Endothelial cell of umbilical vein (primary cell): ENCODE measurements around the gene TLR6. TPM values are rescaled to one million over a fixed set of nuclear protein-coding genes. Genes with fewer than 3 reads are reported as not detected.

ENCODE experiments used
- BruUV-seq: library from RNA; stranded (reverse); fragments of 400-500 nt; replicated peaks from 2 replicates; lab custom pipeline; 2021; lab: Mats Ljungman, UMichigan
- CTCF ChIA-PET: fragments of 300-600, 350-600 bp; sonication (Branson Sonifier 250); formaldehyde crosslinking; loops from one replicate; lab custom pipeline; 2021; ENCODE audit warnings: antibody characterized with exemption, inconsistent platforms; lab: Charles Lee
- POLR2A ChIA-PET: fragments of 300-600, 350-600 bp; sonication (Branson Sonifier 250); formaldehyde crosslinking; loops from one replicate; lab custom pipeline; 2021; ENCODE audit warnings: antibody characterized with exemption, inconsistent platforms; lab: Charles Lee
- DNase-seq: peaks from one replicate; pipeline ENCODE4 v3.0.0-alpha.2; 2011; ENCODE audit warnings: low read depth, low spot score
- FAIRE-seq: peaks from 2 replicates; lab custom pipeline; 2011; peaks lifted over from hg19 to GRCh38; lab: Jason Lieb, UNC
- H2AFZ ChIP-seq: 2 replicates; pipeline ENCODE4 v1.6.0; 2012; ENCODE audit warnings: low read depth, low read length, control low read depth, inconsistent platforms
- H3K27ac ChIP-seq: 2 replicates; pipeline ENCODE4 v1.5.1; 2011; ENCODE audit warnings: low read depth, mild to moderate bottlenecking, control low read depth, low read length, moderate library complexity; ENCODE audit not compliant: insufficient read depth
- H3K27me3 ChIP-seq, 2 experiments: 2 replicates each; pipeline versions ENCODE4 v1.6.0 to v1.6.1; 2011; ENCODE audit warnings: low read length in 2 of 2, mixed read lengths in 1 of 2; ENCODE audit not compliant: control insufficient read depth in 2 of 2, insufficient read depth in 2 of 2
- H3K36me3 ChIP-seq, 2 experiments: 2 replicates in 1 of 2; 3 replicates in 1 of 2; pipeline ENCODE4 v1.5.1; 2011; ENCODE audit warnings: low read length in 2 of 2, mild to moderate bottlenecking in 1 of 2, moderate library complexity in 1 of 2; ENCODE audit not compliant: control insufficient read depth in 2 of 2, insufficient read depth in 2 of 2; ENCODE audit errors: extremely low read depth in 1 of 2
- H3K4me1 ChIP-seq: 3 replicates; pipeline ENCODE4 v1.5.1; 2011; ENCODE audit warnings: mild to moderate bottlenecking, low read length; ENCODE audit not compliant: control insufficient read depth, insufficient read depth; ENCODE audit errors: extremely low read depth
- H3K4me2 ChIP-seq: 2 replicates; pipeline ENCODE4 v1.6.1; 2011; ENCODE audit warnings: low read length, control low read depth, mixed read lengths; ENCODE audit not compliant: insufficient read depth
- H3K4me3 ChIP-seq, 3 experiments: fragments of 200-600 bp in 1 of 3; sonication (generic), shearing (Covaris generic) in 1 of 3; replicated peaks in 1 of 3; 2 replicates each; pipeline ENCODE4 v1.5.1; 2011 to 2016; ENCODE audit warnings: control low read depth in 3 of 3, low read length in 3 of 3, mild to moderate bottlenecking in 2 of 3, inconsistent platforms in 1 of 3, low read depth in 1 of 3, moderate library complexity in 1 of 3; ENCODE audit not compliant: insufficient read depth in 1 of 3
- H3K79me2 ChIP-seq: 2 replicates; pipeline ENCODE4 v1.6.0; 2012; ENCODE audit warnings: low read length, inconsistent platforms; ENCODE audit not compliant: control insufficient read depth, insufficient read depth
- H3K9ac ChIP-seq: replicated peaks from 2 replicates; pipeline ENCODE3; 2011; ENCODE audit warnings: low read length, control low read depth; ENCODE audit not compliant: insufficient read depth; ENCODE audit errors: extremely low read depth
- H3K9me1 ChIP-seq: replicated peaks from 3 replicates; pipeline ENCODE4 v1.6.0; 2011; ENCODE audit warnings: mild to moderate bottlenecking, low read length; ENCODE audit not compliant: control insufficient read depth, insufficient read depth; ENCODE audit errors: extremely low read depth
- H3K9me3 ChIP-seq: replicated peaks from 2 replicates; pipeline ENCODE4 v1.5.1; 2012; ENCODE audit warnings: low read length, inconsistent platforms; ENCODE audit not compliant: control insufficient read depth, insufficient read depth
- H4K20me1 ChIP-seq: replicated peaks from 2 replicates; pipeline ENCODE3; 2011; ENCODE audit warnings: mild to moderate bottlenecking, low read length; ENCODE audit not compliant: control insufficient read depth, insufficient read depth; ENCODE audit errors: extremely low read depth
- EZH2 ChIP-seq: IDR thresholded peaks from 2 replicates; pipeline ENCODE4 v1.6.1; 2012; ENCODE audit warnings: borderline replicate concordance, low read depth, mild to moderate bottlenecking, moderate library complexity, low read length, inconsistent platforms; ENCODE audit not compliant: severe bottlenecking
- FOS ChIP-seq: IDR thresholded peaks from 2 replicates; pipeline ENCODE4 v1.6.1; 2011; ENCODE audit warnings: mild to moderate bottlenecking, low read length, moderate library complexity, borderline replicate concordance; ENCODE audit not compliant: insufficient read depth
- GATA2 ChIP-seq: IDR thresholded peaks from 2 replicates; pipeline ENCODE4 v1.7.0; 2011; ENCODE audit warnings: low read depth, mild to moderate bottlenecking, moderate library complexity, mixed read lengths, low read length; ENCODE audit not compliant: insufficient read length, insufficient read depth
- JUN ChIP-seq: IDR thresholded peaks from 2 replicates; pipeline ENCODE4 v1.6.1; 2011; ENCODE audit warnings: borderline replicate concordance, low read depth; ENCODE audit not compliant: insufficient read length, insufficient read depth
- MAX ChIP-seq: IDR thresholded peaks from 2 replicates; pipeline ENCODE4 v1.6.1; 2011; ENCODE audit not compliant: insufficient read depth, insufficient read length
- MYC ChIP-seq: IDR thresholded peaks from one replicate; pipeline ENCODE4 v1.6.1; 2011; ENCODE audit warnings: mild to moderate bottlenecking, low read depth, low read length
- POLR2A ChIP-seq: IDR thresholded peaks from 2 replicates; pipeline ENCODE4 v1.6.1; 2012; ENCODE audit warnings: low read depth, mild to moderate bottlenecking, control low read depth, low read length
- POLR2AphosphoS5 ChIP-seq: IDR thresholded peaks from 2 replicates; pipeline ENCODE4 v1.6.1; 2012; ENCODE audit warnings: low read depth, mild to moderate bottlenecking, control low read depth, low read length, moderate library complexity; ENCODE audit not compliant: insufficient read depth
- dilution Hi-C: fragments of 300-500 bp; cut with MboI; formaldehyde crosslinking; loops from one replicate; pipeline ENCODE4 v1.15.0; 2019; ENCODE audit warnings: low sequenced_read_pairs; ENCODE audit not compliant: extremely low pct_ligation_motif_present
- intact Hi-C: fragments of 100-400 bp; cut with micrococcal nuclease; formaldehyde crosslinking; loops from one replicate; pipeline ENCODE4 v1.10.0; 2022
- polyA plus RNA-seq, 4 experiments: library from polyadenylated mRNA; depleted of rRNA in 3 of 4; stranded (reverse) in 3 of 4; unstranded in 1 of 4; fragments of >200 nt; gene quantifications; 2 replicates each; pipeline versions ENCODE4 v1.2.1 to v1.2.3, GENCODE V29; 2011 to 2012; ENCODE audit warnings: missing spikeins in 1 of 4
- total RNA-seq: library from RNA; stranded (reverse); gene quantifications from 2 replicates; pipeline ENCODE4 v1.2.3, GENCODE V29; 2021
- TF ChIP-seq, protein P1 (sequence below), 2 donors: IDR thresholded peaks; 1 replicate in 1 of 2; 2 replicates in 1 of 2; pipeline ENCODE4 v1.5.1; 2011; ENCODE audit warnings: low read length in 2 of 2, mild to moderate bottlenecking in 2 of 2, moderate library complexity in 2 of 2, control low read depth in 1 of 2, inconsistent platforms in 1 of 2, low read depth in 1 of 2; ENCODE audit not compliant: insufficient read depth in 1 of 2; ENCODE audit errors: extremely low read depth in 1 of 2

TLR6 gene
- total and polyA plus RNA-seq, 2 donors (not counting 3 experiments of a cell fraction or from before 2014, with no cell fraction given), result 0.19 to 1.7 TPM

DNA sequence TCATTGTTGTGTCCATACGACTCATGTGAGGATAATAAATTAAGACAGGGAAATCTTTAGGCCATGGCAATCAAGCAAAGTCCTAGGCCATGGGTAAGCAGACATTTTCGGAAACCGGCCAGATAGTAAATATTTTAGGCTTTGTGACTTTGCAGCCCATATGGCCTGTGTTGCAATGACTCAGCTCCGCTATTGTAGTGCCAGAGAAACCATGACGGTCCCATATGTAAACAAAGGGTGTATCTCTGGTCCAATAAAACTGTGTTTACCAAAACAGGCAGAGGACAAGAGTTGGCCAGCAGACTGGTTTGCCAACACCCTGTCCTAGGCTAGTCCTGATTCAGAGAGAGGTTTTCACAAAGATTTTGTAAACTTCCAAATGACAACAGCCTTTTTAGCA is 16.0 kb upstream of the TLR6 start:
- intact Hi-C loops (no loop called here), dilution Hi-C loops (no loop called here)
- BruUV-seq, result no TSS peak
- Histone ChIP-seq H3K9me1 (no peaks in the 10 kb centered on the region), H3K4me3 (no peak overlapping the region), H3K27me3 (no peaks in the 10 kb centered on the region), H3K9me3 (no peaks in the 10 kb centered on the region), H4K20me1 (no peaks in the 10 kb centered on the region), H3K27ac (no peak overlapping the region), H2AFZ (no peak overlapping the region), H3K36me3 (peaks cover 11 to 17% of the 10 kb centered on the region in 2 experiments), H3K4me2 (no peak overlapping the region), H3K9ac (no peak overlapping the region), H3K4me1 (peaks cover 19% of the 10 kb centered on the region), H3K79me2 (peaks cover 72% of the 10 kb centered on the region)
- ChIA-PET POLR2A (no interaction called here), CTCF (interaction anchor here (1.0 to 1.6 kb wide), 2 partner anchors 17 to 113 kb away, joined by 3 to 6 read pairs; no protein-coding TSS in a partner anchor)
- no peak for TF ChIP-seq POLR2A
- no peak for TF ChIP-seq EZH2
- TF ChIP-seq, protein P1, sequence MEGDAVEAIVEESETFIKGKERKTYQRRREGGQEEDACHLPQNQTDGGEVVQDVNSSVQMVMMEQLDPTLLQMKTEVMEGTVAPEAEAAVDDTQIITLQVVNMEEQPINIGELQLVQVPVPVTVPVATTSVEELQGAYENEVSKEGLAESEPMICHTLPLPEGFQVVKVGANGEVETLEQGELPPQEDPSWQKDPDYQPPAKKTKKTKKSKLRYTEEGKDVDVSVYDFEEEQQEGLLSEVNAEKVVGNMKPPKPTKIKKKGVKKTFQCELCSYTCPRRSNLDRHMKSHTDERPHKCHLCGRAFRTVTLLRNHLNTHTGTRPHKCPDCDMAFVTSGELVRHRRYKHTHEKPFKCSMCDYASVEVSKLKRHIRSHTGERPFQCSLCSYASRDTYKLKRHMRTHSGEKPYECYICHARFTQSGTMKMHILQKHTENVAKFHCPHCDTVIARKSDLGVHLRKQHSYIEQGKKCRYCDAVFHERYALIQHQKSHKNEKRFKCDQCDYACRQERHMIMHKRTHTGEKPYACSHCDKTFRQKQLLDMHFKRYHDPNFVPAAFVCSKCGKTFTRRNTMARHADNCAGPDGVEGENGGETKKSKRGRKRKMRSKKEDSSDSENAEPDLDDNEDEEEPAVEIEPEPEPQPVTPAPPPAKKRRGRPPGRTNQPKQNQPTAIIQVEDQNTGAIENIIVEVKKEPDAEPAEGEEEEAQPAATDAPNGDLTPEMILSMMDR (IDR thresholded peaks at IDR 0.05; ENCODE audit: extremely low read depth in 1 of 2, insufficient read depth in 1 of 2, low read depth in 1 of 2, low read length in 2 of 2), result no peak
- no peak for TF ChIP-seq GATA2
- no peak for TF ChIP-seq FOS
- no peak for TF ChIP-seq JUN
- no peak for TF ChIP-seq MYC
- no peak for TF ChIP-seq POLR2AphosphoS5
- no peak for TF ChIP-seq MAX
- FAIRE-seq, result no peak
- DNase-seq, result no peak
